ENCODE data around the gene C1QL3. TPM values are rescaled to one million over a fixed set of nuclear protein-coding genes. Genes with fewer than 3 reads are reported as not detected.

The C1QL3 gene
- polyA plus RNA-seq, 1 donor from 2014 or later = 0.57 TPM

- no peak overlapping the region for H3K27ac ChIP-seq (ENCODE audit: low read length)
- H3K27me3 ChIP-seq (ENCODE audit: insufficient read depth, low read depth, low read length) = peaks cover 75% of the 10 kb centered on the region
- H4K20me1 ChIP-seq (ENCODE audit: insufficient read depth) = no peaks in the 10 kb centered on the region
- H3K4me2 ChIP-seq (ENCODE audit: low read length) = no peak overlapping the region
- no peaks in the 10 kb centered on the region for H3K79me2 ChIP-seq (replicated peaks; ENCODE audit: insufficient read depth, low read length)
- no peaks in the 10 kb centered on the region for H3K9me3 ChIP-seq (ENCODE audit: low read length)
- no peaks in the 10 kb centered on the region for H3K36me3 ChIP-seq (ENCODE audit: insufficient read depth, low read length)
- H3F3A ChIP-seq (ENCODE audit: insufficient read depth, low read length, poor library complexity, severe bottlenecking) = no peaks in the 10 kb centered on the region
- no peak overlapping the region for H3K9ac ChIP-seq (ENCODE audit: low read length)
- no peak overlapping the region for H3K4me3 ChIP-seq (ENCODE audit: low read length)
- H3K9me2 ChIP-seq (ENCODE audit: insufficient read depth, low read length) = no peaks in the 10 kb centered on the region
- no peak for TF ChIP-seq CTCF (IDR thresholded peaks at IDR 0.05; ENCODE audit: poor library complexity, severe bottlenecking)
- TF ChIP-seq SMC3 (conservative IDR thresholded peaks at IDR 0.05; ENCODE audit: poor library complexity) = no peak
- TF ChIP-seq TAF1 (IDR thresholded peaks at IDR 0.05; ENCODE audit: low read depth) = no peak
- TF ChIP-seq POLR2AphosphoS5 (IDR thresholded peaks at IDR 0.05) = no peak
- TF ChIP-seq RAD21 (conservative IDR thresholded peaks at IDR 0.05) = no peak
- no peak for TF ChIP-seq EZH2 (IDR thresholded peaks at IDR 0.05; ENCODE audit: borderline replicate concordance, insufficient read depth, low read length, poor library complexity, severe bottlenecking)
- no peak for TF ChIP-seq REST (IDR thresholded peaks at IDR 0.05; ENCODE audit: borderline replicate concordance)
- TF ChIP-seq MXI1 (conservative IDR thresholded peaks at IDR 0.05; ENCODE audit: poor library complexity, severe bottlenecking) = no peak
- no peak for TF ChIP-seq EP300 (conservative IDR thresholded peaks at IDR 0.05; ENCODE audit: poor library complexity, severe bottlenecking)
- H2AFZ ChIP-seq (ENCODE audit: low read depth, low read length) = no peak overlapping the region
Measured at GRCh38 chr10:16518822-16519221, 2.9 kb downstream of the C1QL3 start.

GRCh38 chr10:16510843-16511242 lies 10.8 kb downstream of the C1QL3 start:
- Histone ChIP-seq H3K4me2 (ENCODE audit: low read length) (no peak overlapping the region), H3K9me3 (ENCODE audit: low read length) (no peaks in the 10 kb centered on the region), H3F3A (ENCODE audit: insufficient read depth, low read length, poor library complexity, severe bottlenecking) (no peaks in the 10 kb centered on the region), H3K9ac (ENCODE audit: low read length) (no peak overlapping the region), H3K27ac (ENCODE audit: low read length) (no peak overlapping the region), H4K20me1 (ENCODE audit: insufficient read depth) (no peaks in the 10 kb centered on the region), H3K36me3 (ENCODE audit: insufficient read depth, low read length) (no peaks in the 10 kb centered on the region), H3K4me3 (ENCODE audit: low read length) (no peak overlapping the region), H3K27me3 (ENCODE audit: insufficient read depth, low read depth, low read length) (no peaks in the 10 kb centered on the region), H3K9me2 (ENCODE audit: insufficient read depth, low read length) (no peaks in the 10 kb centered on the region), H2AFZ (ENCODE audit: low read depth, low read length) (no peak overlapping the region), H3K79me2 (replicated peaks; ENCODE audit: insufficient read depth, low read length) (no peaks in the 10 kb centered on the region)
- TF ChIP-seq MXI1 (conservative IDR thresholded peaks at IDR 0.05; ENCODE audit: poor library complexity, severe bottlenecking) = no peak
- no peak for TF ChIP-seq TAF1 (IDR thresholded peaks at IDR 0.05; ENCODE audit: low read depth)
- TF ChIP-seq CTCF (IDR thresholded peaks at IDR 0.05; ENCODE audit: poor library complexity, severe bottlenecking) = no peak
- TF ChIP-seq EP300 (conservative IDR thresholded peaks at IDR 0.05; ENCODE audit: poor library complexity, severe bottlenecking) = no peak
- no peak for TF ChIP-seq RAD21 (conservative IDR thresholded peaks at IDR 0.05)
- TF ChIP-seq SMC3 (conservative IDR thresholded peaks at IDR 0.05; ENCODE audit: poor library complexity) = no peak
- TF ChIP-seq REST (IDR thresholded peaks at IDR 0.05; ENCODE audit: borderline replicate concordance) = no peak
- no peak for TF ChIP-seq POLR2AphosphoS5 (IDR thresholded peaks at IDR 0.05)
- no peak for TF ChIP-seq EZH2 (IDR thresholded peaks at IDR 0.05; ENCODE audit: borderline replicate concordance, insufficient read depth, low read length, poor library complexity, severe bottlenecking)

Data from neural cell (in vitro differentiated cells).